ENCODE data around the gene HSD17B2.

Gene HSD17B2

DNA sequence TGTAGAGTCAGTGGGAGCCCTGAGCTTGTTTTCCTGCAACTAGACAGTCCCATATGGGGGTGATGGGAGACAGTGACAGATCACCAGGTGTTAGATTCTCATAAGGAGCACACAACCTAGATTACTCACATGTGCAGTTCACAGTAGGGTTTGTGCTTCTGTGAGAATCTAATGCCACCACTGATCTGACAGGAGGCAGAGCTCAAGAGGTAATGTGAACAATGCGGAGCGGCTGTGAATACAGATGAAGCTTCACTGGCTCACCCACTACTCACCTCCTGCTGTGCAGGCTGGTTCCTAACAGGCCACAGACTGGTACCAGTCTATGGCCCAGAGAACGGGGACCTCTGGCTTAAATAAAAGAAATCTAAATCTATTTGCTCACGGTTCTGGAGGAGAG, 10.2 kb upstream of the HSD17B2 start:
- CTCF ChIA-PET, result no interaction called here
- TF ChIP-seq, protein P1, sequence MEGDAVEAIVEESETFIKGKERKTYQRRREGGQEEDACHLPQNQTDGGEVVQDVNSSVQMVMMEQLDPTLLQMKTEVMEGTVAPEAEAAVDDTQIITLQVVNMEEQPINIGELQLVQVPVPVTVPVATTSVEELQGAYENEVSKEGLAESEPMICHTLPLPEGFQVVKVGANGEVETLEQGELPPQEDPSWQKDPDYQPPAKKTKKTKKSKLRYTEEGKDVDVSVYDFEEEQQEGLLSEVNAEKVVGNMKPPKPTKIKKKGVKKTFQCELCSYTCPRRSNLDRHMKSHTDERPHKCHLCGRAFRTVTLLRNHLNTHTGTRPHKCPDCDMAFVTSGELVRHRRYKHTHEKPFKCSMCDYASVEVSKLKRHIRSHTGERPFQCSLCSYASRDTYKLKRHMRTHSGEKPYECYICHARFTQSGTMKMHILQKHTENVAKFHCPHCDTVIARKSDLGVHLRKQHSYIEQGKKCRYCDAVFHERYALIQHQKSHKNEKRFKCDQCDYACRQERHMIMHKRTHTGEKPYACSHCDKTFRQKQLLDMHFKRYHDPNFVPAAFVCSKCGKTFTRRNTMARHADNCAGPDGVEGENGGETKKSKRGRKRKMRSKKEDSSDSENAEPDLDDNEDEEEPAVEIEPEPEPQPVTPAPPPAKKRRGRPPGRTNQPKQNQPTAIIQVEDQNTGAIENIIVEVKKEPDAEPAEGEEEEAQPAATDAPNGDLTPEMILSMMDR (IDR thresholded peaks at IDR 0.05; ENCODE audit: control extremely low read depth, extremely low read depth, low read depth, missing control alignments), result no peak
- no peak for DNase-seq (ENCODE audit: extremely low spot score)
- POLR2A ChIA-PET, result no interaction called here

DNA sequence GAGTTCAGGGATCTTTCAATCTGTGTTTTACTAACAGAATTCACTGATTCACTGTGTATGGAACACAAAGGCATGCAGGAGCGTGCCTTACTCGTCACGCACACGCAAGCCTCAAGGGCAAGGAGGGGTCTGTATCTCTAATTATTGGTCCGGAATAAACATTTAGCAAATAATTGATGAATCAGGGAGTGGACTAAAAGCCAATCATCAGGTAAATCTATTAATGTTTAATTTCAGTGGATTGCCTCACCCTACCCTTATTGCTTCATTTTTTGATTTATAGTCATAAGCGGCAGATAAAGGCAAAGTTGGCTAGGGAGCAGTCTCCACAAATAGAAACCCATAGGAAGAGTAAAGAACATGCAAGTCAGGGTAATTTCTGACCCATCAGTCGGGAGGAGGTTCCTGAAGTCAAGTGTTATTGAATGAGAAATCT, 7.4 kb upstream of the HSD17B2 start:
- ChIA-PET CTCF (no interaction called here), POLR2A (no interaction called here)
- TF ChIP-seq, protein P1 (IDR thresholded peaks at IDR 0.05; ENCODE audit: control extremely low read depth, extremely low read depth, low read depth, missing control alignments), result no peak
- DNase-seq (ENCODE audit: extremely low spot score), result no peak

DNA sequence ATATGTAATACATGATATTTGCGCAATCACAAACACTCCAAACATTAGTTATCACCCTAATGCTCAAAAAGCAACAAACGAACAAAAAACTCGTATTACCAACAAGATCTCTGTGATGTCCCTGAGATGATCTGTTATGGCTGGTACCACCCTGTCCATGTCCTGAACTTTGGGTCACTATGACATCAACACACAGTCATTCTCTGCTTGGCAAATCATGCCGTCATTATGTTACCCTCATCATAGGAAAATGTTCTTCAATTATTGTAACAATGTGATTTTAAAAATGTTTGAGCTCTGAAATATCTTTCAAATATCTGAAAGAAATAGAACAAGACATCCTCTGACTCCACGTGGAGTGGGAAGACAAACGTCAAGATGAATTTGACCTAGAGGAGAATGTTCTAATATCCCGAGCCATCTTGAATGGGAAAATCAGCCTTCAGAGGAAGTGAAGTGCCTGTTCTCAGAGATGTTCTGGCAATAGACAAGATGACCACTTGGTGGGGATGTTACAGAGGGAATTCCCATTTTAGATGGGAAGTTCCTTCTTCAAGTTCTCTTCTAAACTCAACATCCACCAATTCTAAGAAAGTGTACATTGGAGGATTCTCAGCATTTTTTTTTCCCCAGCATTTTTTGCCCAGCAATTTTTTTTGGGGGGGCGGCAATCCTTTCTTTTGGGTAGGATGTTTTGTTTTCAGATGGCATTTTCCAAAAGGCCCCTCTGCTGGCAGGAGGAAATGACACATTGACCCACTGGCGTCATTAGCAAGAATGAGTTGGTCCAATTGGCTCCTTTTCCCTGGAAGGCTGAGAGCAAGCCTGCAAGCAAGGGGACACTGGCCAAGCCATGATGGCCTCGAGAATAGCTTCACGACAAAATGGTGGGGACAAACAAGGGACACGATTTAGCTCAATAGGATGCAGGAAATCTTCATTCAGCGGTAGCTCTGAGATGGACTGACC, 3.7 kb upstream of the HSD17B2 start:
- ChIA-PET POLR2A (no interaction called here), CTCF (interaction anchor here (0.6 to 2.9 kb wide), 6 partner anchors 9 to 199 kb away, joined by 3 to 13 read pairs (median 3); no protein-coding TSS in a partner anchor)
- DNase-seq (ENCODE audit: extremely low spot score), result peak; percentile 43
- TF ChIP-seq, protein P1 (IDR thresholded peaks at IDR 0.05; ENCODE audit: control extremely low read depth, extremely low read depth, low read depth, missing control alignments), result no peak

DNA sequence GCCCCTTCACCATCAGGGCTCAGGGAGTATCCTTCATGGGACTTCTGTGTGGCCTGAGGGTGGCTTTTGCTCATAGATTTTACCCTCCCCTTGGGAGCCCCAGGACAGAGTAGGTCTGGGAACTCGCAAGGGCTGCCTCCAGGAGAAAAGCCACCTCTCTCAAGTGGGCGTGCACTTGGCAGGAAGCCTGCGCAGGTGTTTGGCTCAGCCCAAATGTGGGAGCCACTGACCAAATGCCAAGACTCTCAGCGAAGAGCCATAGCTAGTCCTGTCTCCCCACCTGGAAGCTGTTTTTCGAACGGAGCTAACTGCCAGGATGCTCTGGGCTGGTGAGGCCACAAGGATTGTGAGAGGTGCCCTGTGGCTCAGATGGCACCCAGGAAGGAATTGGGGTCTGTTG, 2.0 kb upstream of the HSD17B2 start:
- ChIA-PET POLR2A (no interaction called here), CTCF (interaction anchor here (1.5 to 2.9 kb wide), 2 partner anchors 14 to 197 kb away, joined by 3 to 13 read pairs; no protein-coding TSS in a partner anchor)
- TF ChIP-seq, protein P1 (IDR thresholded peaks at IDR 0.05; ENCODE audit: control extremely low read depth, extremely low read depth, low read depth, missing control alignments), result no peak
- DNase-seq (ENCODE audit: extremely low spot score), result no peak

DNA sequence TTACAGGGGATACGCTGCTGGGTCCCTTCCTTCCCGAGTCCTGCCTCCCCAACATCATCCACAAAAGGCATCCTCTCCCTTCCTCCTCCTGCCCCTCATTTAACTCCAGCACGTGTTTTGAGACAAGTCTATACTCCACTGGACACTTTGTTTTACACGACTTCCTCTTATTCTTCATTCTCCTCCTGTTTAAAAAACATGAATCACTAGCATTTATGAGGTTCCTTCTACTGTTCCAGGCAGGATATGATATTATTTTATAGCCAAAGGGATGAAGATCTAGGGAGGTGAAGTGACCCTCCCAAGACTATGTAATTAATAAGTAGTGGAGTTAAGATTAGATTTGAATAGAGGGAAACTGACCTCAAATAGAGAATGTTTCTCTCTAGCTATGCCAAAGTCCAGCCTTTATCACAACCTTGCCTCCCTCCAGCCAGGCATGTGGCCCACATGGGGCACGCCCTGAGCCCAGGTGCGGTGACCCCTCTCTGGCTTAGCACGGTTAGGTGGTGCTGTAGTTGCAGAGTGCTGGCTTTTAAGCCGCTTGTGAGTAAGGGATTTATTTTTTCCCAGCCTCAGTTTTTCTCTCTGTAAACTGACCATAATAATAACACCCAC, 1.3 kb upstream of the HSD17B2 start:
- DNase-seq (ENCODE audit: extremely low spot score), result no peak
- ChIA-PET POLR2A (no interaction called here), CTCF (interaction anchor here (1.4 to 2.9 kb wide), 2 partner anchors 196 to 197 kb away, joined by 4 to 13 read pairs; no protein-coding TSS in a partner anchor)
- TF ChIP-seq, protein P1 (IDR thresholded peaks at IDR 0.05; ENCODE audit: control extremely low read depth, extremely low read depth, low read depth, missing control alignments), result no peak

DNA sequence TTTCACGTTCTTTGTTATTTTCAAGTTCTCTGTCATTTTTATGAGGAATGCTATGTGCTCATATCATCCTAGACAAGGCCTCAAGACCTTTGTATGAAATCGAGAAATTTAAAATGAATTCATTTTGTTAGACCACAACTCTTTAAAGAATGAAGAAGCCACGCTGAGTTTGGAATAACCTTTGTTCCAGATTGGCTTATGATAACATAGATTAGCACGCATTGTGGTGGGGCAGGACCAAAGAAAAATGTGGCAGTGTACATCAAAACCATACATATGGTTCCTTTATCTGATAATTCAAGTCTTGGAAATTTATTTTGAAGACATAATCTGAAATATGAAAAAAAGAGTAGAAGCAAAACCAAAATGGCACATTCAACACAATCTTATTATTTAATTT, 2.2 kb downstream of the HSD17B2 start:
- TF ChIP-seq, protein P1 (IDR thresholded peaks at IDR 0.05; ENCODE audit: control extremely low read depth, extremely low read depth, low read depth, missing control alignments), result no peak
- ChIA-PET POLR2A (no interaction called here), CTCF (no interaction called here)
- DNase-seq (ENCODE audit: extremely low spot score), result no peak
